K562 (cell line): Measurements from ENCODE around the gene COL20A1. TPM values are rescaled to one million over a fixed set of nuclear protein-coding genes. Genes with fewer than 3 reads are reported as not detected.

Experiments used
- ATAC-seq: fragments of 200-7000 bp; cut with Tn5 transposase; 3 replicates; pipeline ENCODE4 v1.9.1; 2020; ENCODE audit warnings: moderate library complexity
- BruUV-seq: library from RNA; stranded (reverse); fragments of 400-500 nt; replicated peaks from 2 replicates; lab custom pipeline; 2021; lab: Mats Ljungman, UMichigan
- CTCF ChIA-PET: fragments of 300-600 bp; formaldehyde crosslinking; extraction: SDS; loops from one replicate; lab custom pipeline; 2021; ENCODE audit warnings: low intra/inter-chr PET ratio; lab: Yijun Ruan, JAX
- POLR2A ChIA-PET: fragments of 300-600, 350-650 bp; sonication (Branson Sonifier 250); formaldehyde crosslinking; extraction: SDS; loops from one replicate; lab custom pipeline; 2021; ENCODE audit warnings: antibody characterized with exemption, inconsistent platforms; lab: Yijun Ruan, JAX
- DNase-seq, 4 experiments: peaks; one replicate each; pipeline versions ENCODE4 v3.0.0 to v3.0.0-alpha.2; 2011 to 2018; ENCODE audit warnings: low spot score in 3 of 4, mixed read lengths in 3 of 4; ENCODE audit errors: extremely low read depth in 1 of 4
- FAIRE-seq: peaks from 2 replicates; lab custom pipeline; 2011; peaks lifted over from hg19 to GRCh38; lab: Jason Lieb, UNC
- H2AFZ ChIP-seq: 2 replicates; pipeline ENCODE4 v1.6.0; 2011; ENCODE audit warnings: low read depth, low read length, control low read depth, inconsistent platforms
- H3K27ac ChIP-seq: fragments of 200-600 bp; 3 replicates; pipeline ENCODE4 v1.8.0; 2011; ENCODE audit warnings: low read depth, mild to moderate bottlenecking, control low read depth, inconsistent platforms, low read length, moderate library complexity, mixed read lengths; ENCODE audit errors: extremely low read depth
- H3K27me3 ChIP-seq, 2 experiments: fragments of 300-600 bp in 1 of 2; 2 replicates in 1 of 2; 3 replicates in 1 of 2; pipeline versions ENCODE4 v1.6.0 to v1.8.0; 2011; ENCODE audit warnings: inconsistent platforms in 2 of 2, low read length in 2 of 2, mild to moderate bottlenecking in 1 of 2, mixed read lengths in 1 of 2, moderate library complexity in 1 of 2; ENCODE audit not compliant: control insufficient read depth in 2 of 2, insufficient read depth in 2 of 2
- H3K36me3 ChIP-seq: fragments of 300-600 bp; 3 replicates; pipeline ENCODE4 v1.8.0; 2011; ENCODE audit warnings: mild to moderate bottlenecking, low read length, inconsistent platforms; ENCODE audit not compliant: control insufficient read depth, insufficient read depth
- H3K4me1 ChIP-seq, 2 experiments: fragments of 200-600 bp in 1 of 2; replicated peaks in 1 of 2; 2 replicates in 1 of 2; 3 replicates in 1 of 2; pipeline versions ENCODE4 v1.5.1 to v1.8.0; 2011; ENCODE audit warnings: inconsistent platforms in 2 of 2, low read length in 2 of 2, mild to moderate bottlenecking in 1 of 2, mixed read lengths in 1 of 2, moderate library complexity in 1 of 2; ENCODE audit not compliant: control insufficient read depth in 2 of 2, insufficient read depth in 2 of 2
- H3K4me2 ChIP-seq: 2 replicates; pipeline ENCODE4 v1.6.1; 2011; ENCODE audit warnings: low read length, control low read depth, inconsistent platforms, mixed read lengths; ENCODE audit not compliant: insufficient read depth
- H3K4me3 ChIP-seq: fragments of 200-600 bp; sonication (generic), shearing (Covaris generic); 2 replicates; pipeline ENCODE4 v1.5.1; 2016; ENCODE audit warnings: control low read depth, inconsistent platforms
- H3K79me2 ChIP-seq: fragments of 200-600 bp; 3 replicates; pipeline ENCODE4 v1.8.0; 2011; ENCODE audit warnings: low read length, inconsistent platforms; ENCODE audit not compliant: control insufficient read depth, insufficient read depth
- H3K9ac ChIP-seq, 2 experiments: 2 replicates each; pipeline versions ENCODE4 v1.6.0 to v1.6.1; 2011; ENCODE audit warnings: low read depth in 2 of 2, low read length in 2 of 2, control low read depth in 1 of 2, inconsistent platforms in 1 of 2, mild to moderate bottlenecking in 1 of 2, mixed read lengths in 1 of 2; ENCODE audit not compliant: insufficient read depth in 1 of 2
- H3K9me1 ChIP-seq: one replicate; pipeline ENCODE4 v1.6.0; 2011; ENCODE audit warnings: inconsistent platforms, mild to moderate bottlenecking, low read length, moderate library complexity; ENCODE audit not compliant: control insufficient read depth, insufficient read depth
- H3K9me3 ChIP-seq: replicated peaks from 2 replicates; pipeline ENCODE4 v1.5.1; 2011; ENCODE audit warnings: low read depth, low read length, inconsistent platforms; ENCODE audit not compliant: control insufficient read depth, insufficient read depth
- H4K20me1 ChIP-seq: replicated peaks from 2 replicates; pipeline ENCODE4 v1.6.1; 2011; ENCODE audit warnings: low read length, inconsistent platforms, mixed read lengths; ENCODE audit not compliant: control insufficient read depth, insufficient read depth
- CBX1 ChIP-seq: sonication (generic); IDR thresholded peaks from 2 replicates; pipeline ENCODE4 v1.6.1; 2016; ENCODE audit warnings: antibody characterized with exemption, low read depth, mild to moderate bottlenecking
- GABPA ChIP-seq: fragments of 200-800 bp; sonication (Bioruptor generic); conservative IDR thresholded peaks from 2 replicates; pipeline ENCODE4 v1.6.1; 2016; ENCODE audit warnings: low read depth, missing genetic modification characterization, missing compliant biosample characterization
- GMEB1 ChIP-seq: fragments of 250-450 bp; sonication (Bioruptor Pico); IDR thresholded peaks from 2 replicates; pipeline ENCODE4 v1.4.0; 2020; ENCODE audit warnings: mild to moderate bottlenecking
- HCFC1 ChIP-seq: IDR thresholded peaks from 2 replicates; pipeline ENCODE4 v1.6.1; 2012; ENCODE audit warnings: low read depth, low read length, improper control_type of control experiment
- LEF1 ChIP-seq: fragments of 450-650 bp; IDR thresholded peaks from 2 replicates; pipeline ENCODE4 v1.6.1; 2016; ENCODE audit warnings: mild to moderate bottlenecking
- NR2C1 ChIP-seq, 2 experiments: fragments of 450-650 bp; IDR thresholded peaks; 2 replicates each; pipeline ENCODE4 v1.6.1; 2017; ENCODE audit warnings: mild to moderate bottlenecking in 2 of 2, antibody characterized with exemption in 1 of 2, inconsistent platforms in 1 of 2, missing compliant biosample characterization in 1 of 2, missing genetic modification characterization in 1 of 2
- RFX7 ChIP-seq: fragments of 250-450 bp; sonication (Bioruptor Pico); IDR thresholded peaks from 2 replicates; pipeline ENCODE4 v1.5.1; 2021; ENCODE audit warnings: mild to moderate bottlenecking
- SMARCB1 ChIP-seq: IDR thresholded peaks from 2 replicates; pipeline ENCODE4 v1.6.1; 2011; ENCODE audit warnings: improper control_type of control experiment, low read depth; ENCODE audit not compliant: insufficient read length
- WGBS: fragments of 100-300 bp; shearing (Covaris generic); methylation state at CpG from one replicate; pipeline ENCODE4 v1.1.6; 2016; ENCODE audit warnings: low coverage, mixed read lengths; ENCODE audit not compliant: insufficient coverage; ENCODE audit errors: missing lambda C conversion rate; 5-methylcytosine and 5-hydroxymethylcytosine counted together
- in situ Hi-C: fragments of 300-500 bp; cut with MboI; formaldehyde crosslinking; loops from 4 replicates; pipeline ENCODE4 v1.15.0; 2018; ENCODE audit warnings: inconsistent platforms, mixed read lengths
- intact Hi-C: fragments of 100-400 bp; cut with micrococcal nuclease; formaldehyde crosslinking; loops from 2 replicates; pipeline ENCODE4 v1.14.2; 2022
- polyA plus RNA-seq, 8 experiments: library from polyadenylated mRNA; depleted of rRNA in 4 of 8; stranded (reverse) in 5 of 8; unstranded in 3 of 8; fragments of >200 nt; fragmentation: Nextera tagmentation in 2 of 8; fragmentation: Illumina TruSeq in 1 of 8; extraction: Ambion mirVana in 2 of 8; extraction: Trizol in 1 of 8; gene quantifications; 2 replicates each; pipeline versions ENCODE4 v1.2.1 to v1.2.3, GENCODE V29; 2011 to 2014; ENCODE audit warnings: inconsistent platforms in 1 of 8, missing spikeins in 1 of 8
- total RNA-seq, 7 experiments: library from RNA; depleted of rRNA in 6 of 7; stranded (reverse); fragments of >200 nt in 6 of 7; fragmentation: Illumina TruSeq in 2 of 7; extraction: Trizol in 2 of 7; gene quantifications; 2 replicates each; pipeline versions ENCODE4 v1.2.1 to v1.2.3, GENCODE V29; 2011 to 2021; ENCODE audit warnings: low replicate concordance in 1 of 7
- TF ChIP-seq, protein P1 (sequence below): fragments of 450-650 bp; IDR thresholded peaks from 2 replicates; pipeline ENCODE4 v1.6.1; 2017; ENCODE audit warnings: antibody characterized with exemption, mild to moderate bottlenecking
- TF ChIP-seq, protein P2 (sequence below): sonication (generic); formaldehyde crosslinking; IDR thresholded peaks from 2 replicates; pipeline ENCODE4 v1.9.0; 2022; ENCODE audit warnings: mild to moderate bottlenecking, missing genetic modification reagents
- TF ChIP-seq, protein P3 (sequence below): fragments of 450-650 bp; conservative IDR thresholded peaks from 2 replicates; pipeline ENCODE4 v1.6.1; 2016; ENCODE audit warnings: missing genetic modification characterization, low read depth, mild to moderate bottlenecking, missing compliant biosample characterization, moderate library complexity

COL20A1 gene
- total and polyA plus RNA-seq, 9 of the 15 experiments (the other 6 are each of a cell fraction or from before 2014, with no cell fraction given) = not detected

- in situ Hi-C loops (no loop called here), intact Hi-C loops (no loop called here)
- Histone ChIP-seq H4K20me1 (peaks cover 23% of the 10 kb centered on the region), H3K4me3 (no peak overlapping the region), H2AFZ (no peak overlapping the region), H3K9ac (peak overlapping the region in 1 of 2 experiments; percentile 9; a peak in 1 of 4 replicates), H3K9me3 (no peaks in the 10 kb centered on the region), H3K4me1 (peaks cover 0 to 41% of the 10 kb centered on the region in 2 experiments; a peak in 1 of 5 replicates), H3K9me1 (no peaks in the 10 kb centered on the region), H3K27ac (no peak overlapping the region), H3K27me3 (peaks cover 48 to 91% of the 10 kb centered on the region in 2 experiments; a peak in 4 of 5 replicates), H3K36me3 (no peaks in the 10 kb centered on the region), H3K4me2 (no peak overlapping the region), H3K79me2 (no peaks in the 10 kb centered on the region)
- FAIRE-seq = no peak
- no TSS peak for BruUV-seq
- WGBS = 3% methylated on average over 21 of the region's 25 CpGs
- DNase-seq = no peak
- CTCF ChIA-PET = no interaction called here
- POLR2A ChIA-PET = interaction anchor here (0.6 kb wide), 3 partner anchors 81 to 319 kb away, joined by 3 to 4 read pairs (median 3); no protein-coding TSS in a partner anchor
- ATAC-seq = no peak
- TF ChIP-seq CBX1 (no peak), GMEB1 (no peak), SMARCB1 (no peak), LEF1 (no peak), RFX7 (CRISPR knock-in tag) (no peak), NR2C1 (IDR thresholded peaks at IDR 0.05) (no peak), NR2C1 (tag; IDR thresholded peaks at IDR 0.05) (no peak), HCFC1 (no peak), GABPA (no peak)
- TF ChIP-seq, protein P1, sequence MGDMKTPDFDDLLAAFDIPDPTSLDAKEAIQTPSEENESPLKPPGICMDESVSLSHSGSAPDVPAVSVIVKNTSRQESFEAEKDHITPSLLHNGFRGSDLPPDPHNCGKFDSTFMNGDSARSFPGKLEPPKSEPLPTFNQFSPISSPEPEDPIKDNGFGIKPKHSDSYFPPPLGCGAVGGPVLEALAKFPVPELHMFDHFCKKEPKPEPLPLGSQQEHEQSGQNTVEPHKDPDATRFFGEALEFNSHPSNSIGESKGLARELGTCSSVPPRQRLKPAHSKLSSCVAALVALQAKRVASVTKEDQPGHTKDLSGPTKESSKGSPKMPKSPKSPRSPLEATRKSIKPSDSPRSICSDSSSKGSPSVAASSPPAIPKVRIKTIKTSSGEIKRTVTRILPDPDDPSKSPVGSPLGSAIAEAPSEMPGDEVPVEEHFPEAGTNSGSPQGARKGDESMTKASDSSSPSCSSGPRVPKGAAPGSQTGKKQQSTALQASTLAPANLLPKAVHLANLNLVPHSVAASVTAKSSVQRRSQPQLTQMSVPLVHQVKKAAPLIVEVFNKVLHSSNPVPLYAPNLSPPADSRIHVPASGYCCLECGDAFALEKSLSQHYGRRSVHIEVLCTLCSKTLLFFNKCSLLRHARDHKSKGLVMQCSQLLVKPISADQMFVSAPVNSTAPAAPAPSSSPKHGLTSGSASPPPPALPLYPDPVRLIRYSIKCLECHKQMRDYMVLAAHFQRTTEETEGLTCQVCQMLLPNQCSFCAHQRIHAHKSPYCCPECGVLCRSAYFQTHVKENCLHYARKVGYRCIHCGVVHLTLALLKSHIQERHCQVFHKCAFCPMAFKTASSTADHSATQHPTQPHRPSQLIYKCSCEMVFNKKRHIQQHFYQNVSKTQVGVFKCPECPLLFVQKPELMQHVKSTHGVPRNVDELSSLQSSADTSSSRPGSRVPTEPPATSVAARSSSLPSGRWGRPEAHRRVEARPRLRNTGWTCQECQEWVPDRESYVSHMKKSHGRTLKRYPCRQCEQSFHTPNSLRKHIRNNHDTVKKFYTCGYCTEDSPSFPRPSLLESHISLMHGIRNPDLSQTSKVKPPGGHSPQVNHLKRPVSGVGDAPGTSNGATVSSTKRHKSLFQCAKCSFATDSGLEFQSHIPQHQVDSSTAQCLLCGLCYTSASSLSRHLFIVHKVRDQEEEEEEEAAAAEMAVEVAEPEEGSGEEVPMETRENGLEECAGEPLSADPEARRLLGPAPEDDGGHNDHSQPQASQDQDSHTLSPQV = no peak
- TF ChIP-seq, protein P2, sequence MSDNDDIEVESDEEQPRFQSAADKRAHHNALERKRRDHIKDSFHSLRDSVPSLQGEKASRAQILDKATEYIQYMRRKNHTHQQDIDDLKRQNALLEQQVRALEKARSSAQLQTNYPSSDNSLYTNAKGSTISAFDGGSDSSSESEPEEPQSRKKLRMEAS = no peak
- TF ChIP-seq, protein P3, sequence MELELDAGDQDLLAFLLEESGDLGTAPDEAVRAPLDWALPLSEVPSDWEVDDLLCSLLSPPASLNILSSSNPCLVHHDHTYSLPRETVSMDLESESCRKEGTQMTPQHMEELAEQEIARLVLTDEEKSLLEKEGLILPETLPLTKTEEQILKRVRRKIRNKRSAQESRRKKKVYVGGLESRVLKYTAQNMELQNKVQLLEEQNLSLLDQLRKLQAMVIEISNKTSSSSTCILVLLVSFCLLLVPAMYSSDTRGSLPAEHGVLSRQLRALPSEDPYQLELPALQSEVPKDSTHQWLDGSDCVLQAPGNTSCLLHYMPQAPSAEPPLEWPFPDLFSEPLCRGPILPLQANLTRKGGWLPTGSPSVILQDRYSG (tag) = no peak
Measured at GRCh38 chr20:63243604-63244247, 49.3 kb upstream of the COL20A1 start.
